PFSK-1 (cell line): ENCODE measurements around the gene C19orf81.

ENCODE experiments used
- FOXP2 ChIP-seq: optimal IDR thresholded peaks from 2 replicates; pipeline ENCODE3; 2011; ENCODE audit warnings: borderline replicate concordance, control low read depth, inconsistent platforms; ENCODE audit not compliant: insufficient read depth; ENCODE audit errors: extremely low read length, extremely low read depth
- POLR2AphosphoS5 ChIP-seq: IDR thresholded peaks from 2 replicates; pipeline ENCODE4 v1.6.1; 2012; ENCODE audit warnings: low read depth, mild to moderate bottlenecking, control low read depth, low read length, moderate library complexity
- SIN3A ChIP-seq: IDR thresholded peaks from 2 replicates; pipeline ENCODE4 v1.6.1; 2012; ENCODE audit warnings: mild to moderate bottlenecking, low read length, moderate library complexity, borderline replicate concordance; ENCODE audit not compliant: insufficient read depth
- TAF1 ChIP-seq: IDR thresholded peaks from 2 replicates; pipeline ENCODE4 v1.6.1; 2012; ENCODE audit warnings: low read length, control low read depth, borderline replicate concordance; ENCODE audit not compliant: insufficient read depth
- TF ChIP-seq, protein P1 (sequence below), 2 experiments: IDR thresholded peaks; 2 replicates each; pipeline versions ENCODE4 v1.6.1 to v1.8.0; 2011 to 2012; ENCODE audit warnings: low read depth in 2 of 2, low read length in 2 of 2, control low read depth in 1 of 2, inconsistent platforms in 1 of 2, mild to moderate bottlenecking in 1 of 2, moderate library complexity in 1 of 2; ENCODE audit not compliant: insufficient read depth in 1 of 2

The C19orf81 gene

GRCh38 chr19:50695251-50696093 lies 46.2 kb downstream of the C19orf81 start:
- TF ChIP-seq, protein P1, sequence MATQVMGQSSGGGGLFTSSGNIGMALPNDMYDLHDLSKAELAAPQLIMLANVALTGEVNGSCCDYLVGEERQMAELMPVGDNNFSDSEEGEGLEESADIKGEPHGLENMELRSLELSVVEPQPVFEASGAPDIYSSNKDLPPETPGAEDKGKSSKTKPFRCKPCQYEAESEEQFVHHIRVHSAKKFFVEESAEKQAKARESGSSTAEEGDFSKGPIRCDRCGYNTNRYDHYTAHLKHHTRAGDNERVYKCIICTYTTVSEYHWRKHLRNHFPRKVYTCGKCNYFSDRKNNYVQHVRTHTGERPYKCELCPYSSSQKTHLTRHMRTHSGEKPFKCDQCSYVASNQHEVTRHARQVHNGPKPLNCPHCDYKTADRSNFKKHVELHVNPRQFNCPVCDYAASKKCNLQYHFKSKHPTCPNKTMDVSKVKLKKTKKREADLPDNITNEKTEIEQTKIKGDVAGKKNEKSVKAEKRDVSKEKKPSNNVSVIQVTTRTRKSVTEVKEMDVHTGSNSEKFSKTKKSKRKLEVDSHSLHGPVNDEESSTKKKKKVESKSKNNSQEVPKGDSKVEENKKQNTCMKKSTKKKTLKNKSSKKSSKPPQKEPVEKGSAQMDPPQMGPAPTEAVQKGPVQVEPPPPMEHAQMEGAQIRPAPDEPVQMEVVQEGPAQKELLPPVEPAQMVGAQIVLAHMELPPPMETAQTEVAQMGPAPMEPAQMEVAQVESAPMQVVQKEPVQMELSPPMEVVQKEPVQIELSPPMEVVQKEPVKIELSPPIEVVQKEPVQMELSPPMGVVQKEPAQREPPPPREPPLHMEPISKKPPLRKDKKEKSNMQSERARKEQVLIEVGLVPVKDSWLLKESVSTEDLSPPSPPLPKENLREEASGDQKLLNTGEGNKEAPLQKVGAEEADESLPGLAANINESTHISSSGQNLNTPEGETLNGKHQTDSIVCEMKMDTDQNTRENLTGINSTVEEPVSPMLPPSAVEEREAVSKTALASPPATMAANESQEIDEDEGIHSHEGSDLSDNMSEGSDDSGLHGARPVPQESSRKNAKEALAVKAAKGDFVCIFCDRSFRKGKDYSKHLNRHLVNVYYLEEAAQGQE (IDR thresholded peaks at IDR 0.05; ENCODE audit: insufficient read depth in 1 of 2, low read depth in 2 of 2, low read length in 2 of 2) = peak; percentile 85 to 90
- no peak for TF ChIP-seq SIN3A

GRCh38 chr19:50696094-50696483 lies 46.8 kb downstream of the C19orf81 start:
- TF ChIP-seq FOXP2 = no peak

DNA sequence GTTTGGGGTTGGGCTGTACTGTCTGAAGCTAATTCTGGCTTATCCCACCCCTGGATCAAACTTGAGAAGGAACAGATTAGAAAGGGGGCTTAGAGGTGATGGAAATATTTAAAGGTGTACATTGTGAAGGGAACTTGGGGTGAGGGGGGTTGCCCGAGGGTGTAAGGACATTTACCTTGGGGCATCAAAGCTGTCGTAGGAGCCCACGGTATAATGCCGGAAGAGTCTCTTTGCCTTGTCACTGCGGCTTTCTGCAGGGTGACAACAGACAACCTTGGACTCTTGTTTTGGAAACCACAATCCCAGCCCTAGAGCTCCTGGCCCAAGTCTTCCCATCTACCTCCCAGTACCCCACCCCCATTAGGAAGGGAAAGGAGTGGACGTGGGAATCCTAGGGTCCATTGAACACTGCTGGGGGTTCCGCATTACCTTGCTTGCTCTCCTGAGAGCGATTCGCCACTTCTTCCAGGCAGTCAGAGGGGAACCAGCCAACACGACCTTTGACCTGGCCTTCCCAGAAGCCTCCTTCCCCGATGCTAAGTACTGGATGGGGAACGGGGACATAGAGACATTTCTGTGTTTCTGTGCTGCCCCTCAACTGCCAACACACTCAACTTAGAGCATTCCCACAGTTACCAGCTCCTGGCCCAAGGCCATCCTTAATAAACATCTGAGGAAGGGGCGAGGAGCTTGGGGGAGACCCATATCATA lies 48.3 kb downstream of the C19orf81 start:
- TF ChIP-seq TAF1 (no peak), SIN3A (no peak), FOXP2 (no peak), POLR2AphosphoS5 (no peak)
- TF ChIP-seq, protein P1 (IDR thresholded peaks at IDR 0.05; ENCODE audit: insufficient read depth in 1 of 2, low read depth in 2 of 2, low read length in 2 of 2) = no peak

DNA sequence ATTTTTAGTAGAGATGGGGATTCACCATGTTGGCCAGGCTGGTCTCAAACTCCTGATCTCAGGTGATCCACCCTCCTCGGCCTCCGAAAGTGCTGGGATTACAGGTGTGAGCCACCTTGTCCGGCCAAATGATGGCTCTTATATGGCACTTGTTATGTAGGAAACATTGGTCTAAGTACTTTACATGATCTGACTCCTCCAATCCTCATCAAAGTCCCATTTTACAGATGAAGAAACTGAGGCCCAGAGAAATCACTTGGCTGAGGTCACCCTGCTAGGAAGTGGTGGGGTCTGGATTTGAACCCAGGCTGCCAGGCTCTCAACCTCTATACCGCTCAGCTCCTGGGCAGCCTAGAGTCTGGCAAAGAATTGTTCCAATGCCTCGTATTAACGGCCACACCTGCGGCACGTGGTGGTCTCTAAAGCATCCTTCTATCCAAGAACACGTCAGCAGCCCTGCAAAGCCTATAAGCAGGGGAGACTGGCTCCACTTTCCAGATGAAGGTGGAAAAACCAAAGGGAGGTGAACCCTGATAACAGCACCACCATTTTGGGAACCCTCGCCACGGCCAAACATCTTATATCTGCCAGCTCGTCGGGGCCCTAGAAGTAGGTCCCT lies 52.2 kb downstream of the C19orf81 start:
- TF ChIP-seq TAF1 (no peak), SIN3A (no peak), FOXP2 (no peak), POLR2AphosphoS5 (no peak)
- TF ChIP-seq, protein P1 (IDR thresholded peaks at IDR 0.05; ENCODE audit: insufficient read depth in 1 of 2, low read depth in 2 of 2, low read length in 2 of 2) = no peak

DNA sequence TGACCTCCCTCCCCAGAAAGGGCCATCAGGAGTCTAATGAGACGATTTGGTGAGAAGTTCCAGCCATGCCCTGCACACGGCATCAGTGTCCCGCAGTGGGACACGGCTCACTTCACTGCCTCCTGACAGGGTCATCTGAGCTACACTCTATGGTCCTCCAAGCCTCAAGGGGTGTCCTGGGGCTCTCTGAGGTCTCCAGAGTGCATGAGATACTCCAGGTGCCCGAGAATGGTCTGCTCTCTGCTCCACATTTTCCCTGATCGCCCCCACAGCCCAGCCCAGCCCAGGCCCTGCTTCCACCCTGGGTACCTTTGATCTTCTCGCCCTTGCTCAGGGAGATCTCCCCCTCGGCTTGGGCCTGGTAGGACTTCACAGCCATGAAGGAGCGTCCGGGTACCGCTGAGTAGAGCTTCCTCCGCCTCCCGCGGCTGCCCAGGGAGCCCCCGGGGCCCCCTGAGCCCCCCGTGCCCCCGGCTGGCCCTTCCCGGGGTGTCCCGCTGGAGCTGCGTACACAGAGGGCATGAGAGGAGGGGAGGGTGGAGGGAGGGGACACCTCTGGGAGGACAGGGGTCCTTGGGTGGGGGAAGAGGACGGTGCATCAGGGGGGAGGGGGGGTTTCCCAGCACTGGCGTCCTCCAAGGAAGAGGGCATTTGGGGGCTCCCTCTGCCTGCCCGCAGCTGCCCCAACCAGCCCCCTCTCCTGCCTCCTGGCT lies 53.1 kb downstream of the C19orf81 start:
- TF ChIP-seq TAF1 = no peak
- TF ChIP-seq, protein P1 (IDR thresholded peaks at IDR 0.05; ENCODE audit: insufficient read depth in 1 of 2, low read depth in 2 of 2, low read length in 2 of 2) = no peak
